Loucy (cell line): ENCODE data around the gene TMPRSS11A.

Source experiments
- H2AFZ ChIP-seq: fragments of 200-600 bp; sonication (generic); 2 replicates; pipeline ENCODE4 v1.6.0; 2016; ENCODE audit warnings: antibody characterized with exemption, mild to moderate bottlenecking, low read length, moderate library complexity
- H3F3A ChIP-seq: fragments of 200-600 bp; 2 replicates; pipeline ENCODE4 v1.6.0; 2016; ENCODE audit warnings: antibody characterized with exemption, low read depth, mild to moderate bottlenecking
- H3K27me3 ChIP-seq: fragments of 200-600 bp; sonication (generic); 2 replicates; pipeline ENCODE4 v1.6.1; 2014; ENCODE audit warnings: low read length, mild to moderate bottlenecking; ENCODE audit not compliant: insufficient read depth, poor library complexity, severe bottlenecking
- H3K36me3 ChIP-seq: fragments of 200-600 bp; sonication (generic); 2 replicates; pipeline ENCODE4 v1.6.1; 2016; ENCODE audit warnings: low read length; ENCODE audit not compliant: insufficient read depth
- H3K4me1 ChIP-seq: fragments of 200-600 bp; sonication (generic); 2 replicates; pipeline ENCODE4 v1.5.1; 2014; ENCODE audit warnings: low read length, mild to moderate bottlenecking; ENCODE audit not compliant: insufficient read depth, poor library complexity, severe bottlenecking
- H3K4me2 ChIP-seq: fragments of 200-600 bp; sonication (generic); 2 replicates; pipeline ENCODE4 v1.6.0; 2014; ENCODE audit warnings: antibody characterized with exemption, low read length, low read depth, mild to moderate bottlenecking; ENCODE audit not compliant: poor library complexity, severe bottlenecking
- H3K4me3 ChIP-seq: fragments of 200-600 bp; sonication (generic); 2 replicates; pipeline ENCODE4 v1.5.1; 2014; ENCODE audit warnings: low read length, mild to moderate bottlenecking, mixed read lengths; ENCODE audit not compliant: poor library complexity, severe bottlenecking
- H3K79me2 ChIP-seq: fragments of 200-600 bp; sonication (generic); 2 replicates; pipeline ENCODE4 v1.6.1; 2014; ENCODE audit warnings: low read length; ENCODE audit not compliant: insufficient read depth
- H3K9ac ChIP-seq: fragments of 200-600 bp; sonication (generic); 2 replicates; pipeline ENCODE4 v1.6.0; 2014; ENCODE audit warnings: mild to moderate bottlenecking, low read depth, low read length, moderate library complexity; ENCODE audit not compliant: poor library complexity, severe bottlenecking
- H3K9me2 ChIP-seq: fragments of 200-600 bp; sonication (generic); replicated peaks from 2 replicates; pipeline ENCODE4 v1.6.1; 2016; ENCODE audit warnings: low read depth, low read length, mixed read lengths
- H3K9me3 ChIP-seq: fragments of 200-600 bp; sonication (generic); 2 replicates; pipeline ENCODE4 v1.6.1; 2014; ENCODE audit warnings: mild to moderate bottlenecking, antibody characterized with exemption, low read length, low read depth; ENCODE audit not compliant: insufficient read depth
- H4K20me1 ChIP-seq: fragments of 200-600 bp; sonication (generic); 2 replicates; pipeline ENCODE4 v1.6.0; 2014; ENCODE audit warnings: antibody characterized with exemption, low read length, mild to moderate bottlenecking; ENCODE audit not compliant: insufficient read depth, poor library complexity, severe bottlenecking
- CTCF ChIP-seq: fragments of 200-600 bp; sonication (generic); conservative IDR thresholded peaks from 2 replicates; pipeline ENCODE4 v1.5.1; 2014; ENCODE audit warnings: mild to moderate bottlenecking, antibody characterized with exemption, low read length
- EZH2phosphoT487 ChIP-seq: fragments of 200-600 bp; IDR thresholded peaks from 2 replicates; pipeline ENCODE4 v1.6.1; 2018; ENCODE audit warnings: antibody characterized with exemption, mild to moderate bottlenecking, moderate library complexity, borderline replicate concordance

The TMPRSS11A gene

GRCh38 chr4:67880866-67881610 is 82.3 kb downstream of the TMPRSS11A start:
- Histone ChIP-seq H3K9me3 (no peaks in the 10 kb centered on the region), H3K4me3 (no peak overlapping the region)
- TF ChIP-seq CTCF (no peak), EZH2phosphoT487 (no peak)

GRCh38 chr4:67879486-67879885 is 83.8 kb downstream of the TMPRSS11A start:
- Histone ChIP-seq H2AFZ (no peak overlapping the region), H3K9me3 (no peaks in the 10 kb centered on the region), H3K9ac (no peak overlapping the region), H3K4me3 (no peak overlapping the region), H3F3A (no peaks in the 10 kb centered on the region), H4K20me1 (no peaks in the 10 kb centered on the region), H3K27me3 (no peaks in the 10 kb centered on the region), H3K79me2 (no peaks in the 10 kb centered on the region), H3K4me2 (no peak overlapping the region), H3K4me1 (no peaks in the 10 kb centered on the region), H3K36me3 (no peaks in the 10 kb centered on the region), H3K9me2 (no peaks in the 10 kb centered on the region)
- no peak for TF ChIP-seq CTCF
- no peak for TF ChIP-seq EZH2phosphoT487

More at GRCh38 chr4:67880866-67881610, 82.3 kb downstream of the TMPRSS11A start:
- Histone ChIP-seq H3F3A (no peaks in the 10 kb centered on the region), H4K20me1 (no peaks in the 10 kb centered on the region), H3K27me3 (no peaks in the 10 kb centered on the region), H3K36me3 (no peaks in the 10 kb centered on the region), H2AFZ (no peak overlapping the region), H3K79me2 (no peaks in the 10 kb centered on the region), H3K4me2 (no peak overlapping the region), H3K9me2 (no peaks in the 10 kb centered on the region), H3K9ac (no peak overlapping the region), H3K4me1 (no peaks in the 10 kb centered on the region)

GRCh38 chr4:67877086-67877485 is 86.2 kb downstream of the TMPRSS11A start:
- no peaks in the 10 kb centered on the region for H3F3A ChIP-seq
- no peaks in the 10 kb centered on the region for H3K9me3 ChIP-seq
- H2AFZ ChIP-seq: no peak overlapping the region
- no peaks in the 10 kb centered on the region for H4K20me1 ChIP-seq
- no peaks in the 10 kb centered on the region for H3K4me1 ChIP-seq
- H3K79me2 ChIP-seq: no peaks in the 10 kb centered on the region
- no peaks in the 10 kb centered on the region for H3K9me2 ChIP-seq
- H3K4me3 ChIP-seq: no peak overlapping the region
- TF ChIP-seq CTCF (no peak), EZH2phosphoT487 (no peak)
- no peak overlapping the region for H3K4me2 ChIP-seq
- H3K9ac ChIP-seq: no peak overlapping the region
- no peaks in the 10 kb centered on the region for H3K27me3 ChIP-seq
- no peaks in the 10 kb centered on the region for H3K36me3 ChIP-seq
